GM19455 (cell line): ENCODE data around the gene PDLIM3.
"Not testable (repeated sequence)": the region's sequence is repeated elsewhere in the genome, so short reads cannot be mapped to it uniquely, and the experiment has no call there.

ENCODE experiments used
- ATAC-seq: cut with Tn5 transposase; IDR thresholded peaks from one replicate; pipeline ENCODE4 v1.9.1; 2021; ENCODE audit not compliant: unreplicated experiment

The PDLIM3 gene

GRCh38 chr4:185522451-185522850 lies 12.9 kb downstream of the PDLIM3 start:
- ATAC-seq, result no peak

- ATAC-seq, result no peak
Measured at GRCh38 chr4:185520119-185520518, 15.2 kb downstream of the PDLIM3 start.

- ATAC-seq, result no peak
Measured at GRCh38 chr4:185518494-185518893, 16.8 kb downstream of the PDLIM3 start.

- ATAC-seq, result no peak
Measured at GRCh38 chr4:185518069-185518468, 17.2 kb downstream of the PDLIM3 start.

- ATAC-seq, result no peak
Measured at GRCh38 chr4:185515248-185515647, 20.1 kb downstream of the PDLIM3 start.

GRCh38 chr4:185514182-185514697 lies 21.1 kb downstream of the PDLIM3 start:
- ATAC-seq, result no peak

- no peak for ATAC-seq
Measured at GRCh38 chr4:185513489-185514181, 21.7 kb downstream of the PDLIM3 start.

GRCh38 chr4:185512516-185512915 lies 22.8 kb downstream of the PDLIM3 start:
- ATAC-seq, result no peak

GRCh38 chr4:185511243-185511642 lies 24.1 kb downstream of the PDLIM3 start:
- ATAC-seq, result not testable (repeated sequence)

GRCh38 chr4:185510806-185511205 lies 24.5 kb downstream of the PDLIM3 start:
- no peak for ATAC-seq

GRCh38 chr4:185508181-185508580 lies 27.1 kb downstream of the PDLIM3 start:
- no peak for ATAC-seq

- no peak for ATAC-seq
Measured at GRCh38 chr4:185506422-185506821, 28.9 kb downstream of the PDLIM3 start.

- ATAC-seq, result no peak
Measured at GRCh38 chr4:185504098-185505047, 30.9 kb downstream of the PDLIM3 start.

GRCh38 chr4:185502386-185502785 lies 32.9 kb downstream of the PDLIM3 start:
- ATAC-seq, result no peak

- ATAC-seq, result no peak
Measured at GRCh38 chr4:185500576-185500975, 34.7 kb downstream of the PDLIM3 start.

- ATAC-seq, result no peak
Measured at GRCh38 chr4:185500035-185500434, 35.3 kb downstream of the PDLIM3 start.

GRCh38 chr4:185488650-185489049 lies 46.7 kb downstream of the PDLIM3 start:
- ATAC-seq, result no peak

GRCh38 chr4:185481401-185481800 lies 53.9 kb downstream of the PDLIM3 start:
- ATAC-seq, result no peak

- peak; percentile 40 for ATAC-seq
Measured at GRCh38 chr4:185480016-185480732, 55.1 kb downstream of the PDLIM3 start.

GRCh38 chr4:185479507-185479971 lies 55.8 kb downstream of the PDLIM3 start:
- ATAC-seq, result peak; percentile 91

- ATAC-seq, result no peak
Measured at GRCh38 chr4:185473247-185473646, 62.1 kb downstream of the PDLIM3 start.
